ENCODE results near the gene S100A13.
A peak's percentile ranks its signal among the peaks of the same experiment; 100 is the strongest.

S100A13 gene

GRCh38 chr1:153624965-153625611, 2.2 kb downstream of the S100A13 start:
- DNase-seq: no peak

- DNase-seq: no peak
These were observed 4.2 kb downstream of the S100A13 start for GRCh38 chr1:153623101-153623500.

GRCh38 chr1:153619171-153619570, 8.1 kb downstream of the S100A13 start:
- no peak for DNase-seq

GRCh38 chr1:153617663-153618062, 9.6 kb downstream of the S100A13 start:
- peak; percentile 62 to 69 for DNase-seq

- no peak for DNase-seq
These were observed 10.4 kb downstream of the S100A13 start for GRCh38 chr1:153616917-153617311.

- DNase-seq: no peak
These were observed 11.0 kb downstream of the S100A13 start, which contains the start of gene S100A14 for GRCh38 chr1:153616144-153616916. Gene S100A14, minus strand, starts transcription at chr1:153616325. Its CDS starts 467 bp downstream, at chr1:153615858.

GRCh38 chr1:153615406-153615805, 11.9 kb downstream of the S100A13 start:
- DNase-seq: no peak

- DNase-seq: no peak
These were observed 12.4 kb downstream of the S100A13 start for GRCh38 chr1:153614906-153615305.

- no peak for DNase-seq
These were observed 13.0 kb downstream of the S100A13 start for GRCh38 chr1:153614189-153614900.

- no peak for DNase-seq
These were observed 13.9 kb downstream of the S100A13 start for GRCh38 chr1:153613406-153613805.

GRCh38 chr1:153612755-153613331, 14.5 kb downstream of the S100A13 start, which contains the start of gene S100A16:
Gene S100A16, minus strand, starts transcription at chr1:153613137. Its CDS starts 4,986 bp downstream, at chr1:153608151.
- no peak for DNase-seq

- DNase-seq: no peak
These were observed 15.1 kb downstream of the S100A13 start for GRCh38 chr1:153612111-153612754.

GRCh38 chr1:153611356-153611755, 15.9 kb downstream of the S100A13 start:
- DNase-seq: no peak

GRCh38 chr1:153610811-153611301, 16.4 kb downstream of the S100A13 start:
- no peak for DNase-seq

- no peak for DNase-seq
These were observed 17.0 kb downstream of the S100A13 start for GRCh38 chr1:153610334-153610733.

- no peak for DNase-seq
These were observed 17.8 kb downstream of the S100A13 start for GRCh38 chr1:153609585-153609907.

- no peak for DNase-seq
These were observed 18.3 kb downstream of the S100A13 start for GRCh38 chr1:153608742-153609584.

- no peak for DNase-seq
These were observed 19.1 kb downstream of the S100A13 start for GRCh38 chr1:153608089-153608682.

GRCh38 chr1:153607381-153607780, 19.9 kb downstream of the S100A13 start:
- no peak for DNase-seq

- no peak for DNase-seq
These were observed 21.1 kb downstream of the S100A13 start for GRCh38 chr1:153606194-153606593.

GRCh38 chr1:153602749-153603148, 24.6 kb downstream of the S100A13 start:
- no peak for DNase-seq

Data from CD4-positive, alpha-beta T cell treated with Interleukin-4 for 1 hour (primary cell).